ENCODE data around the gene CEP104. TPM values are rescaled to one million over a fixed set of nuclear protein-coding genes. Genes with fewer than 3 reads are reported as not detected.
A peak's percentile ranks its signal among the peaks of the same experiment; 100 is the strongest.

Gene CEP104
- total RNA-seq, 1 donor from 2014 or later = 27.8 TPM

- no peak for ATAC-seq
These were observed 79.1 kb downstream of the CEP104 start for GRCh38 chr1:3777647-3778589.

GRCh38 chr1:3777078-3777547 lies 79.9 kb downstream of the CEP104 start:
- ATAC-seq = no peak

GRCh38 chr1:3776231-3776961 lies 80.6 kb downstream of the CEP104 start:
- peak; percentile 1 for ATAC-seq

GRCh38 chr1:3775490-3776230 lies 81.4 kb downstream of the CEP104 start:
- peak; percentile 59 for ATAC-seq

GRCh38 chr1:3774946-3775489 lies 82.0 kb downstream of the CEP104 start:
- ATAC-seq = no peak

- ATAC-seq = no peak
These were observed 82.6 kb downstream of the CEP104 start for GRCh38 chr1:3774276-3774945.

GRCh38 chr1:3773572-3774275 lies 83.3 kb downstream of the CEP104 start:
- no peak for ATAC-seq

- no peak for ATAC-seq
These were observed 84.1 kb downstream of the CEP104 start, which contains the start of gene SMIM1 for GRCh38 chr1:3772715-3773571. Gene SMIM1 (plus strand): TSS chr1:3772749. CDS start chr1:3775374, 2,625 bp downstream.

- peak; percentile 77 for ATAC-seq
These were observed 84.8 kb downstream of the CEP104 start for GRCh38 chr1:3772027-3772714.

GRCh38 chr1:3771108-3772026 lies 85.6 kb downstream of the CEP104 start:
- ATAC-seq = no peak

- no peak for ATAC-seq
These were observed 86.8 kb downstream of the CEP104 start for GRCh38 chr1:3770047-3770765.

- no peak for ATAC-seq
These were observed 88.1 kb downstream of the CEP104 start for GRCh38 chr1:3768811-3769390.

- ATAC-seq = no peak
These were observed 89.6 kb downstream of the CEP104 start for GRCh38 chr1:3767328-3767925.

- no peak for ATAC-seq
These were observed 93.5 kb downstream of the CEP104 start for GRCh38 chr1:3763351-3764125.

GRCh38 chr1:3762873-3763228 lies 94.2 kb downstream of the CEP104 start:
- ATAC-seq = peak; percentile 24
